GM19193 (cell line): ENCODE results near the gene DPH6.

Source experiments
- POLR2A ChIP-seq: IDR thresholded peaks from 4 replicates; pipeline ENCODE4 v1.6.1; 2011; ENCODE audit not compliant: insufficient read depth, insufficient read length; ENCODE audit errors: extremely low read depth

Gene DPH6

DNA sequence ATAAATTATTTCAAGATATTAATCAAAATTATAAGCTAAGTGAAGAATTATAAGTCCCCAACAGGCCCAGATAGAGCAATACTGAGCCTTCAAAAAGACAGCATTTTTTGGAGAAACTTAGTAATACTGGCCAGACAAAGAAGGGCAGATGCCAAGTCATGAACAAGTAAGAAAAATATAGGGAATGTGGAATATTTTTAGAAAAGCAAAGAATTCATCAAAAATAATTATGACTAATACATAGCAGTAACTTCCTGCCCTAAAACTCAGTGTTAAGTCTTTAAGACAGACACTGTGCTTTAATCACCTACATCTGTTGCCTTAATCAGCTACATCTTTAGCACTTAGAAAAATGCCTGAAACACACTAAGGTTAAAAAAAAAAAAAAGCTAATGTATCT lies 31.2 kb downstream of the DPH6 start:
- no peak for TF ChIP-seq POLR2A

DNA sequence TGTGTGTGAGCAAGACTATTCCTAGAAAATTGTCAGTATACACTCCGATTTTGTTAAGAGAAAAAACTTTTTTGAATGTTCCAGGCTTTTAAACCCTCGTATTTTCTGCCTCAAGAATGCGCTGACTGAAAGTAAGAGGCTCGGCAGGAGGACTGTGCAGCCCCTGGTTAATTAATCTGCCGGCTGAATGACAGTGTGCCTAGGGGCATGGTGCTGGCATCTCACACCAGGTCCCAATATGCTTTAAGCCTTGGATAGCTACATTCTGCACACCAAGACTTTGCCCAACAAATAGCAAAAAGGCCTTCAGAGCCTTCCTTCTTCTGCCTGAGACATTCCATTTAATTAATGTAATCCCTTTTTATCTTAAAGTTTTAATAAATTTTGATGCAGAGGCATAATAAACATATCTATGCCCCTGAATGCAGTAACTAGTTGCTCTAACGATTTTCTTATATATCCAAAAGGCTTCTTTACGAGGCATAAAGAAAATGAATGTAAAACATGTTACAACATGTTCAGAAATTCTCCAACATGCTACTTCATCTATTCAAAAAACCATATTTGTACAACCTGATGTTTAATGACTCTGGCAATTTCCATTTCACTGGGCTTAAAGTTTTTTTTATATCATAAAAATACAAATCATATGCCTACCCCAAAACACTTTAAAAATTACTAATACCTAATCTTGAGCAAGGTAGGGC lies 37.9 kb downstream of the DPH6 start:
- TF ChIP-seq POLR2A = no peak

DNA sequence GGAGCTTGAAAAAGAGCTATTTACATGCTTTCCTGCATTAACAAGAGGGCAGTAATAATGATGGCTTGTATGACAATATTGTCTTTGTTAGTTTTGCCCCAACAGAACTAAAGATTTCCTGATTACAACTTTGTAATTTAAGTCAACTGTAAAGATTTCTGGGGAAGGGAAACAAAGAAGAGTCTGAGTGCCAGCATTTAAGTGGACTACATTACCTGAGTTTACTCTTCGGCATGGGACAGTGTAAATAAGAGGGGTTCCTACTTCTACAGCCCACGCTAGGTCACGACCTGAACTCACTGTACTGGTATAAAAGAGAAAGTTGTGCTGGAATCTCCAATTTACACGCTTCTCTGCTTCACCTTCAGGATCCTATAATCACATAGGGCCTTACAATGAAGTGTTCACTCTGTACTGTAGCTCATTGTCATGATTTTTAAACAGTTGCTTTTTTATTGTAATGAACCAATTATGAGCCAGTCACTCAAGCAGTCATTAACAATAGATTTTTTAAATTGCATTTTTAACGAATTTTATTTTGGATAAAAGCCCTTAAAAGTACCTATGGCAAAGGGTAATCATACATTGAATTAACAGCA lies 39.6 kb downstream of the DPH6 start:
- no peak for TF ChIP-seq POLR2A

DNA sequence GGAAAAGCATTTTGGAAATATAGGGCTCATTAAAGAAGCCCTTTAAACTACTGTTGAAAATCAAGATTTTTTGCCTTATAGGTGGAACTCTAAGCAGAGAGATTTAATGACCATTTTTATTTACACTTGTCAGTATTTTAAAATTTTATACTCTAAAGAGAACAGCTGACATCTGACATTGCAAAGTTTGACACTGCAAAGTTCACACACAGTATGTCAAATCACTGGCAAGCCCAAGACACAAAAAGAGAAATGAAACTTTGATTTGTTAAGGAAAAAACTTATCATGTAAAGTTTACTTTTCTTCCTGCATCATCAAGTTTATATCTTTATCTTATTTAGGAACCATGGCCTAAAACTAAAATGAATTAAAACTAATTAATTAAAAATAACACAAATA lies 40.2 kb downstream of the DPH6 start:
- no peak for TF ChIP-seq POLR2A

DNA sequence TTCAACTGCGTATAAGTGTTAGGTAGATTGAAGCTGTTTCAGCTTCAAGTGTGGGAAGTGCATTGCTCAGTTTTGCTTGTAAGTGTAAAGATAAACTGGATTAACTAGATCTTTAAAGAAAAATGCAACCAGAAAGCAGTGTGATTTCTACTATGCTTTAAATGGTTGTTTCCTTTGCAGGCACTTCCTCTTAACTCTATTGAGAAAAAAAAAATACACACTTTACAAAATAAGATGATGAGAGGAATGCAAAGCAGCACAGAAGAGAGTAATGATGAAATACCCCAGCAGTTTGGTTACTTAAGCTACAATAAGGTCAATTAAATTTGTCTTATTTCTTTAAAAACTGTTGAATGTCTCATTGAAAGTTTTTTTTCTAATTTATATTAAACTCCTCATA lies 40.8 kb downstream of the DPH6 start:
- TF ChIP-seq POLR2A = no peak

DNA sequence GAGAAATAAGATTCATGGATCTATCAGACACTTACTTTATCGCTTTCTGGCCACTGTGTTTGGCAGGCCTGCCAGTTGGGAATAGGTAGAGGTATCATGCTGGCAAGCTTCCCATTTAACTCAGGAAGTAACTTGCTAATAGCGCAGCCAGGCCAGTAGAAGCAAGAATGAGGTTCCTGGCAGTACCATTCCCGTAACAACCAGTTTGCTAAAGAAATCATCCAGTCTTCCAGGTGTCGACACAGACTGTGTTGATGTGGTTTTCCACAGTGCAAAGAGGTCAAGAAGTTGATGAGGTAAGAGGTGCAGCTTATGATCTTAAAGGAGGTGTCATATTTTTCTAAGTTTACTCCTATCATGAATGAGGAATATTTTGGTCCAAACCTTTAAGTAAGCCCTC lies 46.2 kb downstream of the DPH6 start:
- TF ChIP-seq POLR2A = no peak

DNA sequence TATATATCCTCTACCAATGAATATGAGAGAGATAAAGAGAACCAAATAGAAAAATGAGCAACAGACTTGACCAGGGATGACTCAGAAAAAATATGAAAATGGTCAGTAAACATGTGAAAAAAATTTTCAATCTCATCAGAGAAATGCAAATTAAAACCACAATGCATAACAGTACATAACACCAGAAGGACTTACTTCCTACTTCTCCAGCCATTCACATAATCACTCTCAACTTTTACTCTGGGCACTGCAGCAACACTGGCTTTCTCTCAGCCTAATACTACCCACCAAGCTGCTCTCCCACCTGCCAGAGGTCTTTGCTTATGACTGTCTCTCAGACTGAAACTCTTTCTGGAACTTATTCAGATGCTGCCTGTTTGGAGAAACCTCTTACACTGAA lies 49.4 kb downstream of the DPH6 start:
- no peak for TF ChIP-seq POLR2A

DNA sequence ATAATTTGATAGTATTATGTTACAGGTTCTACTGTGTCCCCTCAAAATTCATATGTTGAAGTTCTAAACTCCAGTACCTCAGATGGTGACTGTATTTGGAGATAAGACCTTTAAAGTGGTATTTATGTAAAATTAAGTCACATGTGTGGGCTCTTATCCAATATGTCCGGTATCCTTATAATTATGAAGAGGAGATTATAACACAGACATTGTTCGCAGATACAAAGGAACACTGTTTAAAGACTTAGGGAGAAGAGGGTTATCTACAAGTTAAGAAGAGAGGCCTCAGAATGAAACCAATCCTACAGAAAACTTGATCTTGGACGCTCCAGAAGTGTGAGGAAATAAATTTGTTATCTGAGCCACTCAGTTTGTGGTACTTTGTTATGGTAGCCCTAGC lies 50.9 kb downstream of the DPH6 start:
- no peak for TF ChIP-seq POLR2A

DNA sequence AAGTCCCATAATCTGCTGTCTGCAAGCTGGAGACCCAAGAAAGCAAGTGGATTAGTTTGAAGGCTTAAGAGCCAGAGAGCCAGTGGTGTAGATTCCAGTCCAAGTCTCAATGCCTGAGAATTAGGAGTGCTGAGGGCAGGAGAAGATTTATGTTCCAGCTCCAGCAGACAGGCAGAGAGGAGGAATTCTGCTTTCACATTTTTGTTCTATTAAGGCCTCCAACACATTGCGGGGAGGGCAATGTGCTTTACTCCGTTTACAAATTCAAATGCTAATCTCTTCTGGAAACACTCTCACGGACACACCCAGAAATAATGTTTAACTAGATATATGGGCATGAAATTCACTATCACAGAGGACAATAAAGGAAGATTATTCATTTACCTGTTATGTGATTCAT lies 54.0 kb downstream of the DPH6 start:
- TF ChIP-seq POLR2A = no peak

DNA sequence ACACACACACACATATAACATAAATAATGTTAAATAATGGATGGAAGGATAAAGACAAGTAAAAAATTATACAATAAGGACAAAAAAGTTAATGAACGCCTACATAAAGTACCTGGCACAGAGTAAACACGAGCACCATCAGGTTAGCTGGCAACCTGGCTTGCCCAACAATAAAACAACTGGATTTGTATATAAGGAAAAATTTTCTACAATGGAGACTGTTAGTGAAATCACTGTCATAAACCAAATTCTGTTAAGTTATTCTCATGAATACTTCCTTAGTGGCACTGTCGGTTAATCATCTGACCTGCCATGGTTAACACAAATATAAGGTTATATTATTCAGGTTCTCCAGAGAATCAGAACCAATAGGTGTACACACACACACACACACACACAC lies 54.8 kb downstream of the DPH6 start:
- TF ChIP-seq POLR2A = no peak

DNA sequence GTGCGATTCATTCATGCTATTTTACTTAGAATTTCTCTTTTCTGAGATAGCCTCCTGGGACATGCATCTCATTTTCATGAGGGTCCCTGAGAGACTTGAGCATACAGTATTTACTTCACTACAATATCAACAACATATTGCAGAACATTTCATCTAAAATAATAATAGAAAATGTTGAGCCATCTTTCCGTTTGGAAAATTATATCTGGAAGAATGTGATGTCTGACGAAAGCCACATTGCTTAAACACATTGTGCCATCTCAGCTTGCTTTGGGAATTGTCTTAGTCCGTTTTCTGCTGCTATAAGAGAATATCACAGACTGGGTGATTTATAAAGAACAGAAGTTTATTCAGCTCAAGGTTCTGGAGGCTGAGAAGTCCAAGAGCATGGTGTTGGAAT lies 55.5 kb downstream of the DPH6 start:
- TF ChIP-seq POLR2A = no peak

DNA sequence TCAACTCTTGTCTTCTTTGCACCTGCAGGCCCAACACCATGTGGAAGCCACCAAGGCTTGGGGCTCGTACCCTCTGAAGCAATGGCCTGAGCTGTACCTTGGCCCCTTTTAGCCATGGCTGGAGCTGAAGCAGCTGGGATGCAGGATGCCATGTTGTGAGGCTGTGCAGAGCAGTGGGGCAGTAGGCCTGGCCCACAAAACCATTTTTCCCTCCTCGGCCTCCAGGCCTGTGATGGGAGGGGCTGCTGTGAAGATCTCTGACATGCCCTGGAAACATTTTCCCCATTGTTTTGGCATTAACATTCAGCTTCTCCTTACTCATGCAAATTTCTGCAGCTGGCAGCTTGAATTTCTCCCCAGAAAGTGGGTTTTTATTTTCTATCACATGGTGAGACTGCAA lies 58.5 kb downstream of the DPH6 start:
- TF ChIP-seq POLR2A = no peak

DNA sequence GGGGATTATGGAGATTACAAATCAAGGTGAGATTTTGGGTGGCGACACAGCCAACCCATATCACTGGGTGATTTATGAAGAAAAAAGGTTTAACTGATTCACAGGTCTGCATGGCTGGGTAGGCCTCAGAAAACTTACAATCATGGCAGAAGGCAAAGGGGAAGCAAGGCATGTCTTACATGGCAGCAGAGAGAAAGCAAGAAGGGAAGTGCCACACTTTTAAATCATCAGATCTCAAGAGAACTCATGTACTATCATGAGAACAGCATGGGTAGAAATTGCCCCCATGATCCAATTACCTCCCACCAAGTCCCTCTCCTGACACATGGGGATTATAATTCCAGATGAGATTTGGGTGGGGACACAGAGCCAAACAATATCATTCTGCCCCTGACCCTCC lies 59.7 kb downstream of the DPH6 start:
- no peak for TF ChIP-seq POLR2A

DNA sequence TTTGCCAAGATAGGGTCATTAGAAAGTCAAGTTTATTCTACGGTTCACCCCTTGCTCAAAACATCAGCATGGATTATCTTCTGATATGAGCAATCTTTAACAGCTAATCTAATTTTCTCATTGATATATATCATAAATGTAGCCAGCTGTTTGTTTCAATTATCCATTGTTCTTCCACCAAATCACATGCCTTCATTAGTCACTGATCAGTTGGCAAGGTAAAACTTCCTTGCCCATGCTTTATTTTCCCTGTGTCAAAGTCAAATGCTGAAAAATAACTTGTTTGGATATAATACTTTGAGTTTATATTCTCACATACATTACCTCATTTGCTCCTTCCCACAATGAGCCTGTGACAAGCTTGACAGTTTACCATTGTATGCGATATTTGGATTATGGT lies 60.6 kb downstream of the DPH6 start:
- no peak for TF ChIP-seq POLR2A

DNA sequence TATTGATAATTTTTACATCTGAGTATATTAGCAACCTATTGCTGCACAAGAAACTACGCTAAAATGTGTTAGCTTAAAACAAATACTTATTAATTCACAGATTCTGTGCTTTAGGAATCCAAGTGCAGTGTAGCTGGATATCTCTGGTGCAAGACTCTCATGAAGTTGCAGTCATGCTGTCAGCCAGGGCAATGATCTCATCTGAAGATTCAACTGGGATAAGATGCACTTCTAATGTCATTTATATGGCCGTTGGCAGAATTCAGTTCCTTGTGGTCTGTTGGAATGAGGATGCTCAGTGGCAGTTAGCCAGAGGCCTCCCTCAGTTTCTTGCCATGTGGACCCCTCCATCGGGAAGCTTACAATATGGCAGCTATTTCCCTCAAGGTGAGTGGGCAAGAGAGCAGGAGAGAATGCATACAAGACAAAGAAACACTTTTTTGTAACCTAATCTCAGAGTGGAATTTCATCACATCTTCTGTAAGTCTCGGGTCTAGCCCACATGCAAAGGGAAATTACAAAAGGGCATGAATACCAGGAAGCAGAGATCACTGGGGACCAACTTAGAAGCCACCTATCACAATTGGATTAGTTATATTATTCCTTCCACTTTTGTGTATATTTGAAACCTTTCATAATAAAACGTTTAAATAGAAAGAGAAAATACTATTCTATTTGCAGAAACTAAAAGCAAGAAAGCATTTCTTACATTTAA lies 61.6 kb downstream of the DPH6 start:
- TF ChIP-seq POLR2A = no peak

DNA sequence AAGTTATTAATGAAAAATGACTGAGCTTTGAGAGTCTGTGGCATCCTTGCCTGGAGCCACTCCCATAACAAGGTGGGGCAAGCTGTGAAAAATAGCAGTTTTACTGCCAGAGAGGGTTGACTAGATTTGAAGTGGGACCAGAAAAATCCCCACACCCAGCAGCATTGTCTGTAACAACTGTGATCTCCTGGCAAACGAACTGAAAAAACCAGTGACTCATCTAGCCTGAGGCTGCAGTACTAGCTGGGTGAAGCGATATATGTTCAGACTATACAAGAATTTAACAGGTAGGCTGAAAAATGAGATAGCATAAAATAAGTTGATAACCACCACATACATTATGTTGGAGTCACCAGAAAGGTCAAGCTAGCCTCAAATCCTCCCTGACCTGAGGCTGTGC lies 64.0 kb downstream of the DPH6 start:
- no peak for TF ChIP-seq POLR2A
